Sigmoid colon (tissue), 4 donors: ENCODE results near the gene HIVEP2.

Source experiments
- EP300 ChIP-seq, 4 donors: sonication (generic); formaldehyde crosslinking; IDR thresholded peaks; one replicate each; pipeline ENCODE4 v1.6.1; 2017; ENCODE audit warnings: antibody characterized with exemption in 4 of 4
- POLR2A ChIP-seq, 2 donors: fragments of 450-650 bp; IDR thresholded peaks; one replicate each; pipeline ENCODE4 v1.6.1; 2016; ENCODE audit warnings: antibody characterized with exemption in 2 of 2, mild to moderate bottlenecking in 2 of 2, moderate library complexity in 2 of 2
- POLR2AphosphoS5 ChIP-seq, 4 donors: sonication (generic); formaldehyde crosslinking; IDR thresholded peaks; one replicate each; pipeline ENCODE4 v1.6.1; 2017; ENCODE audit warnings: antibody characterized with exemption in 4 of 4
- TF ChIP-seq, protein P1 (sequence below), 4 experiments: fragments of 450-650 bp in 3 of 4; fragments of 200-600 bp in 1 of 4; IDR thresholded peaks; one replicate each; pipeline ENCODE4 v1.5.1; 2016 to 2019; ENCODE audit warnings: antibody characterized with exemption in 4 of 4, mild to moderate bottlenecking in 3 of 4, moderate library complexity in 2 of 4

DNA sequence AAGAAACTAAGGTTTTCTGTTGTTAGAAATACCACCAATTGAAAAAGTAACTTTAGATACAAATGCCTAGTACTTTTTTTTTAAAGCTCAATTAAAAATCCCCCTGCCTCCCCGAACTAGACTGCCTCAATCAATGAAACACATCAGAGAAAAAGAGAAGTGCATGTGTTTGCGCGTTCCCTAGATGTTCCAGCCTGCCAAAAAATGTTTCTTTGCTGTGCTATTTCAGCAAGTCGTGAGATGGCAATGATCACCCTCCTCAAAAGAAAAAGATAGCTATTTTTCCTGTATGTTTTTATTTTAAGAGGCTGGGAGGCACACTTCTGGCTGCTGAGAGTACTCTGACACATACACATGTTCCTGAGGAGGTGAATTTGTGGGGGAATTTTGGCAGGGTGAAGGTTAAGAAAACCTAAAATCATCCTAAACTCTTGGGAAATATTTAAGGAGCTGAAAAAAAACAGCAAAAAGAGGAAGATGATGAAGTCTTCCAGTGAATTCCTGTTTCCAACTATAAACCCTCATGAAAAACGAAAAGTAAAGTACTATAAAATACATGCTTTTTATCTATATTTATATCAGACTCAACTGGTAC lies 114.8 kb downstream of the HIVEP2 start:
- TF ChIP-seq EP300 (IDR thresholded peaks at IDR 0.05) (no peak), POLR2A (IDR thresholded peaks at IDR 0.05) (no peak), POLR2AphosphoS5 (IDR thresholded peaks at IDR 0.05) (no peak)
- TF ChIP-seq, protein P1, sequence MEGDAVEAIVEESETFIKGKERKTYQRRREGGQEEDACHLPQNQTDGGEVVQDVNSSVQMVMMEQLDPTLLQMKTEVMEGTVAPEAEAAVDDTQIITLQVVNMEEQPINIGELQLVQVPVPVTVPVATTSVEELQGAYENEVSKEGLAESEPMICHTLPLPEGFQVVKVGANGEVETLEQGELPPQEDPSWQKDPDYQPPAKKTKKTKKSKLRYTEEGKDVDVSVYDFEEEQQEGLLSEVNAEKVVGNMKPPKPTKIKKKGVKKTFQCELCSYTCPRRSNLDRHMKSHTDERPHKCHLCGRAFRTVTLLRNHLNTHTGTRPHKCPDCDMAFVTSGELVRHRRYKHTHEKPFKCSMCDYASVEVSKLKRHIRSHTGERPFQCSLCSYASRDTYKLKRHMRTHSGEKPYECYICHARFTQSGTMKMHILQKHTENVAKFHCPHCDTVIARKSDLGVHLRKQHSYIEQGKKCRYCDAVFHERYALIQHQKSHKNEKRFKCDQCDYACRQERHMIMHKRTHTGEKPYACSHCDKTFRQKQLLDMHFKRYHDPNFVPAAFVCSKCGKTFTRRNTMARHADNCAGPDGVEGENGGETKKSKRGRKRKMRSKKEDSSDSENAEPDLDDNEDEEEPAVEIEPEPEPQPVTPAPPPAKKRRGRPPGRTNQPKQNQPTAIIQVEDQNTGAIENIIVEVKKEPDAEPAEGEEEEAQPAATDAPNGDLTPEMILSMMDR (IDR thresholded peaks at IDR 0.05) = no peak
